K562 (cell line): ENCODE measurements around the gene CNGA3. TPM values are rescaled to one million over a fixed set of nuclear protein-coding genes. Genes with fewer than 3 reads are reported as not detected.

Experiments
- CXXC5 ChIP-seq: fragments of 250-450 bp; sonication (Bioruptor Pico); IDR thresholded peaks from 2 replicates; pipeline ENCODE4 v1.8.0; 2022; ENCODE audit warnings: inconsistent platforms, mild to moderate bottlenecking, moderate library complexity
- ELF4 ChIP-seq: fragments of 450-650 bp; formaldehyde crosslinking; IDR thresholded peaks from 2 replicates; pipeline ENCODE4 v1.4.0; 2022; ENCODE audit warnings: missing genetic modification characterization
- GATAD2A ChIP-seq: fragments of 450-650 bp; IDR thresholded peaks from 2 replicates; pipeline ENCODE4 v1.6.1; 2017
- GATAD2B ChIP-seq: fragments of 450-650 bp; IDR thresholded peaks from 2 replicates; pipeline ENCODE4 v1.6.1; 2017; ENCODE audit warnings: mild to moderate bottlenecking, borderline replicate concordance
- JUND ChIP-seq, 2 experiments: IDR thresholded peaks; 2 replicates in 1 of 2; 3 replicates in 1 of 2; pipeline ENCODE4 v1.6.1; 2011; ENCODE audit warnings: borderline replicate concordance in 2 of 2, low read depth in 2 of 2, low read length in 2 of 2, improper control_type of control experiment in 1 of 2, missing biosample characterization in 1 of 2, missing genetic modification characterization in 1 of 2, missing genetic modification reagents in 1 of 2
- MAFG ChIP-seq: fragments of 450-650 bp; conservative IDR thresholded peaks from 2 replicates; pipeline ENCODE4 v1.6.1; 2016; ENCODE audit warnings: missing genetic modification characterization, missing compliant biosample characterization
- NR2C2 ChIP-seq, 2 experiments: fragments of 200-800 bp in 1 of 2; sonication (Bioruptor generic) in 1 of 2; sonication (generic) in 1 of 2; formaldehyde crosslinking in 1 of 2; IDR thresholded peaks; 2 replicates each; pipeline versions ENCODE4 v1.6.1 to v1.8.0; 2016 to 2022; ENCODE audit warnings: mild to moderate bottlenecking in 1 of 2, missing compliant biosample characterization in 1 of 2, missing genetic modification characterization in 1 of 2, missing genetic modification reagents in 1 of 2
- SAP30 ChIP-seq: fragments of 200-600 bp; sonication (generic); IDR thresholded peaks from 2 replicates; pipeline ENCODE4 v1.6.1; 2012; ENCODE audit warnings: borderline replicate concordance, low read depth, mild to moderate bottlenecking, moderate library complexity, low read length, control low read depth, inconsistent platforms; ENCODE audit not compliant: insufficient read depth, poor library complexity, severe bottlenecking
- SMARCC2 ChIP-seq: fragments of 450-650 bp; IDR thresholded peaks from 2 replicates; pipeline ENCODE4 v1.6.1; 2017; ENCODE audit warnings: antibody characterized with exemption, moderate library complexity, mild to moderate bottlenecking, low read depth
- STAT5B ChIP-seq: fragments of 250-450 bp; sonication (Bioruptor Pico); IDR thresholded peaks from 2 replicates; pipeline ENCODE4 v1.8.0; 2021; ENCODE audit warnings: mild to moderate bottlenecking, inconsistent platforms
- TARDBP ChIP-seq: fragments of 450-650 bp; IDR thresholded peaks from 2 replicates; pipeline ENCODE4 v1.6.1; 2016
- ZNF124 ChIP-seq: sonication (generic); formaldehyde crosslinking; IDR thresholded peaks from 2 replicates; pipeline ENCODE4 v1.8.1; 2022; ENCODE audit warnings: missing genetic modification reagents
- ZNF584 ChIP-seq: fragments of 200-800 bp; sonication (Bioruptor generic); IDR thresholded peaks from 2 replicates; pipeline ENCODE4 v1.6.1; 2016; ENCODE audit warnings: low read depth, mild to moderate bottlenecking, missing genetic modification characterization, missing compliant biosample characterization
- polyA plus RNA-seq, 8 experiments: library from polyadenylated mRNA; depleted of rRNA in 4 of 8; stranded (reverse) in 5 of 8; unstranded in 3 of 8; fragments of >200 nt; fragmentation: Nextera tagmentation in 2 of 8; fragmentation: Illumina TruSeq in 1 of 8; extraction: Ambion mirVana in 2 of 8; extraction: Trizol in 1 of 8; gene quantifications; 2 replicates each; pipeline versions ENCODE4 v1.2.1 to v1.2.3, GENCODE V29; 2011 to 2014; ENCODE audit warnings: inconsistent platforms in 1 of 8, missing spikeins in 1 of 8
- total RNA-seq, 7 experiments: library from RNA; depleted of rRNA in 6 of 7; stranded (reverse); fragments of >200 nt in 6 of 7; fragmentation: Illumina TruSeq in 2 of 7; extraction: Trizol in 2 of 7; gene quantifications; 2 replicates each; pipeline versions ENCODE4 v1.2.1 to v1.2.3, GENCODE V29; 2011 to 2021; ENCODE audit warnings: low replicate concordance in 1 of 7
- TF ChIP-seq, protein P1 (sequence below): fragments of 250-450 bp; sonication (Bioruptor Pico); IDR thresholded peaks from 2 replicates; pipeline ENCODE4 v1.9.0; 2021; ENCODE audit warnings: mild to moderate bottlenecking
- TF ChIP-seq, protein P2 (sequence below): fragments of 200-800 bp; sonication (Bioruptor generic); IDR thresholded peaks from 2 replicates; pipeline ENCODE4 v1.6.1; 2017; ENCODE audit warnings: missing genetic modification characterization, missing compliant biosample characterization
- TF ChIP-seq, protein P3 (sequence below): fragments of 450-650 bp; formaldehyde crosslinking; IDR thresholded peaks from 2 replicates; pipeline ENCODE4 v1.4.0; 2022; ENCODE audit warnings: mild to moderate bottlenecking, moderate library complexity
- TF ChIP-seq, protein P4 (sequence below): fragments of 250-450 bp; sonication (Bioruptor Pico); IDR thresholded peaks from 2 replicates; pipeline ENCODE4 v1.5.0; 2020; ENCODE audit warnings: mild to moderate bottlenecking

The CNGA3 gene
- total and polyA plus RNA-seq, 9 of the 15 experiments (the other 6 are each of a cell fraction or from before 2014, with no cell fraction given) = not detected

DNA sequence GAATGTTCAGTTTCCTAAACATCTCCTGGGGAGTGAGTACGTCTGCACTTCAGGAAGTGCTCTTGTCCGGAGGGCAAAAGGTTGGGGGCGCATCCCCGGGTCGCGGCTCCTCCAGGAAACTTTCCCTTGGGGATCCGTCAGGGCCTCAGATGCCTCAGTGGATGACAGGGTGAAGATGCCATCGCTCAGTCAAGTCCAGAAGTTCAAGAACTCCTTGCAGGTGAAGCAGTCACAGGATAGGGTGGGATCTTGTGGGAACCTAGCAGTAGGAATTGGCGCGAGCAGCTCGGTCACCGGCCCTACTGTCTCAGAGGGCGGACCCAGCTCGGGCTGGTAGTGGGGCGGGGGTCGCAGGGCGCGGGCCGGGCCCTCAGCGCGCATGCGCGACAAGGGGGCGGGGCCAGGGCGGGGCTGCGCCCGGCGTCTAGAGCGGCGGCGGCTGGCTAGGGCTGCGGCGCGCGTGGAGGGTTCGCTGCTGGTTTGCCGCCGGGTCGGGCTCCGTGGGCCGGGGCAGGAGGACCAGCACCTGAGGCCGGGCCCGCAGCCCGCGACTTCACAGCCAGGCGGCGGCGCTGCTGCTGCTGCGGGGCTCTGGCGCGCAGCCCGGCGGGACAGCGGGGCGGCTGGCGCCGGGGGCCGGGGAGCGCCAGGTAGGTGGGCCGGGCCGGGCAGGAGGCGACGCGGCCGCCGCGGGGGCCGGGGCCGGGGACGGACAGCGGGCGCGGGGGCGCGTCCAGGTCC is 98.3 kb downstream of the CNGA3 start, which contains the start of gene INPP4A (continued):
- TF ChIP-seq NR2C2 (CRISPR knock-in tag; IDR thresholded peaks at IDR 0.05) = no peak
- TF ChIP-seq NR2C2 (tag; IDR thresholded peaks at IDR 0.05) = peak; percentile 39; the same call in 1 of the 2 replicates
- no peak for TF ChIP-seq ZNF584
- no peak for TF ChIP-seq MAFG (tag)
- TF ChIP-seq CXXC5 (CRISPR knock-in tag) = peak; percentile 76
- TF ChIP-seq GATAD2B = peak; percentile 85; the same call in 1 of the 2 replicates
- TF ChIP-seq GATAD2A = 0 out of 2 replicates have a peak, but pooled peaks have one; percentile 47
- TF ChIP-seq SAP30 = peak; percentile 36
- TF ChIP-seq, protein P1, sequence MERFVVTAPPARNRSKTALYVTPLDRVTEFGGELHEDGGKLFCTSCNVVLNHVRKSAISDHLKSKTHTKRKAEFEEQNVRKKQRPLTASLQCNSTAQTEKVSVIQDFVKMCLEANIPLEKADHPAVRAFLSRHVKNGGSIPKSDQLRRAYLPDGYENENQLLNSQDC (CRISPR knock-in tag) = no peak
- TF ChIP-seq JUND (IDR thresholded peaks at IDR 0.05; ENCODE audit: borderline replicate concordance, low read depth, low read length) = no peak
- TF ChIP-seq JUND (tag; IDR thresholded peaks at IDR 0.05; ENCODE audit: borderline replicate concordance, low read depth, low read length) = no peak
- TF ChIP-seq ZNF124 (CRISPR knock-in tag) = no peak
- no peak for TF ChIP-seq TARDBP
- TF ChIP-seq, protein P2, sequence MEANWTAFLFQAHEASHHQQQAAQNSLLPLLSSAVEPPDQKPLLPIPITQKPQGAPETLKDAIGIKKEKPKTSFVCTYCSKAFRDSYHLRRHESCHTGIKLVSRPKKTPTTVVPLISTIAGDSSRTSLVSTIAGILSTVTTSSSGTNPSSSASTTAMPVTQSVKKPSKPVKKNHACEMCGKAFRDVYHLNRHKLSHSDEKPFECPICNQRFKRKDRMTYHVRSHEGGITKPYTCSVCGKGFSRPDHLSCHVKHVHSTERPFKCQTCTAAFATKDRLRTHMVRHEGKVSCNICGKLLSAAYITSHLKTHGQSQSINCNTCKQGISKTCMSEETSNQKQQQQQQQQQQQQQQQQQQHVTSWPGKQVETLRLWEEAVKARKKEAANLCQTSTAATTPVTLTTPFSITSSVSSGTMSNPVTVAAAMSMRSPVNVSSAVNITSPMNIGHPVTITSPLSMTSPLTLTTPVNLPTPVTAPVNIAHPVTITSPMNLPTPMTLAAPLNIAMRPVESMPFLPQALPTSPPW (CRISPR knock-in tag) = peak; percentile 71
- TF ChIP-seq SMARCC2 = no peak
- TF ChIP-seq STAT5B = no peak
- TF ChIP-seq, protein P3, sequence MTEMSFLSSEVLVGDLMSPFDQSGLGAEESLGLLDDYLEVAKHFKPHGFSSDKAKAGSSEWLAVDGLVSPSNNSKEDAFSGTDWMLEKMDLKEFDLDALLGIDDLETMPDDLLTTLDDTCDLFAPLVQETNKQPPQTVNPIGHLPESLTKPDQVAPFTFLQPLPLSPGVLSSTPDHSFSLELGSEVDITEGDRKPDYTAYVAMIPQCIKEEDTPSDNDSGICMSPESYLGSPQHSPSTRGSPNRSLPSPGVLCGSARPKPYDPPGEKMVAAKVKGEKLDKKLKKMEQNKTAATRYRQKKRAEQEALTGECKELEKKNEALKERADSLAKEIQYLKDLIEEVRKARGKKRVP (CRISPR knock-in tag) = 0 out of 2 replicates have a peak, but pooled peaks have one; percentile 13
- TF ChIP-seq, protein P4, sequence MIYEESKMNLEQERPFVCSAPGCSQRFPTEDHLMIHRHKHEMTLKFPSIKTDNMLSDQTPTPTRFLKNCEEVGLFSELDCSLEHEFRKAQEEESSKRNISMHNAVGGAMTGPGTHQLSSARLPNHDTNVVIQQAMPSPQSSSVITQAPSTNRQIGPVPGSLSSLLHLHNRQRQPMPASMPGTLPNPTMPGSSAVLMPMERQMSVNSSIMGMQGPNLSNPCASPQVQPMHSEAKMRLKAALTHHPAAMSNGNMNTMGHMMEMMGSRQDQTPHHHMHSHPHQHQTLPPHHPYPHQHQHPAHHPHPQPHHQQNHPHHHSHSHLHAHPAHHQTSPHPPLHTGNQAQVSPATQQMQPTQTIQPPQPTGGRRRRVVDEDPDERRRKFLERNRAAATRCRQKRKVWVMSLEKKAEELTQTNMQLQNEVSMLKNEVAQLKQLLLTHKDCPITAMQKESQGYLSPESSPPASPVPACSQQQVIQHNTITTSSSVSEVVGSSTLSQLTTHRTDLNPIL (CRISPR knock-in tag) = no peak
- TF ChIP-seq ELF4 (CRISPR knock-in tag) = 0 out of 2 replicates have a peak, but pooled peaks have one; percentile 8
